Epidermal melanocyte (primary cell): ENCODE measurements around the gene CYTH1.

Source experiments
- DNase-seq: peaks from one replicate; pipeline ENCODE4 v3.0.0; 2011; ENCODE audit warnings: low spot score; ENCODE audit not compliant: insufficient read length

Gene CYTH1

DNA sequence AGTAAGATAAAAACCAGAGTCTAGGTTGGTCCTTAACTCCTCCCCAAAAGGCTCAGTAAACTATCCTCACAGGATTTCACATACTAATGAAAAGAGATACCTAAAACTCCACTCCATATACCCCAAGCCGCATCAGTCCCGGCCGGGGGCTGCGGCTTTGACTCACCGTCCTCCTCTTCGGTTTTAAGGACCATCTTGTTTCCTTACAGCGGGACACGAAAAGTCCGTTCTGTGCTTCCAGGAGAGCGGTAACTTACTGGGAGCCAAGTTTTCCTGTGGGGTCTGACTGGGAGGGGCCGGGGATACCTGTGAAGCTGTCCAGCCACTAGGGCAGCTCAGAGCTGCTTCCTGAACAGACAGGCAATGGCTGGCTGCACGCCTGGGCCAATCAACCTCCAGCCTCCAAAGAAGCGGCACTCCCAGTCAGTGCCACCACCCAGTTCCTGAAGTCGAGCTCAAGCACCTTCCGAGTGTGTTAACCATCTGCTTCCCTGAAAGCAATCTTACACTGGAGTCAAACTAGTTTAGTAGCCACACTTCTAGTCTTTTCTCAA, 45.5 kb downstream of the CYTH1 start:
- DNase-seq: no peak

DNA sequence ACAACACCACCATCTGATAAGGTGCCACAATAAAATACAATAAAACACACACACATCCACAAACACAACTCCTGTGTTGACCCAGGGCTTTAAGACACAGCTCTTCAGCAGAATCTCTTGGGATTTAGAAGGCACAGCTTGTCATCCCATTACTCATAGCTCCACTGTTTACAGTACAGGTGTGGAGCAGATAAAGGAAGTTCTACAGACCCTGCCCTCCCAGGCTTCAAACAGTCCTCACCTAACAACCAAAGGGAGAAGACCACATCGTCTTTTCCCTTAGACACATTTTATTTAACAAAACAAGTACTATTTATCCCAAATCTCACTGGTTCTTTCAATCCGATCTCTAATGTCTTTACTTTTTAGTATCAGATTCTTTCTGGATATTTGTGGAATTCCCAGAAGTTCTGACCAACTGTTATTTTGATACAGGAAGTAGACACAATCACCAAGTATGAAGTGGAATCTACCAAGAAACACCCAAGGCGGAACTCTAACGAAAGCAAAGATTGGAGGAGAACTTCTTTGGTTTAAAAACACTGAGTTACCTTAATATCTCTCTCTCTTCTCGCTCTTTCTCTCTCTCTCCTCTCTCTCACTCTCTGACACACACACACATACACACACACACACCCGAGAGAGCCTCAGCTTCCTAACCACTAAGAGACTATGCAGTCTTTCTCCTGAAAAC, 46.1 kb downstream of the CYTH1 start:
- no peak for DNase-seq

DNA sequence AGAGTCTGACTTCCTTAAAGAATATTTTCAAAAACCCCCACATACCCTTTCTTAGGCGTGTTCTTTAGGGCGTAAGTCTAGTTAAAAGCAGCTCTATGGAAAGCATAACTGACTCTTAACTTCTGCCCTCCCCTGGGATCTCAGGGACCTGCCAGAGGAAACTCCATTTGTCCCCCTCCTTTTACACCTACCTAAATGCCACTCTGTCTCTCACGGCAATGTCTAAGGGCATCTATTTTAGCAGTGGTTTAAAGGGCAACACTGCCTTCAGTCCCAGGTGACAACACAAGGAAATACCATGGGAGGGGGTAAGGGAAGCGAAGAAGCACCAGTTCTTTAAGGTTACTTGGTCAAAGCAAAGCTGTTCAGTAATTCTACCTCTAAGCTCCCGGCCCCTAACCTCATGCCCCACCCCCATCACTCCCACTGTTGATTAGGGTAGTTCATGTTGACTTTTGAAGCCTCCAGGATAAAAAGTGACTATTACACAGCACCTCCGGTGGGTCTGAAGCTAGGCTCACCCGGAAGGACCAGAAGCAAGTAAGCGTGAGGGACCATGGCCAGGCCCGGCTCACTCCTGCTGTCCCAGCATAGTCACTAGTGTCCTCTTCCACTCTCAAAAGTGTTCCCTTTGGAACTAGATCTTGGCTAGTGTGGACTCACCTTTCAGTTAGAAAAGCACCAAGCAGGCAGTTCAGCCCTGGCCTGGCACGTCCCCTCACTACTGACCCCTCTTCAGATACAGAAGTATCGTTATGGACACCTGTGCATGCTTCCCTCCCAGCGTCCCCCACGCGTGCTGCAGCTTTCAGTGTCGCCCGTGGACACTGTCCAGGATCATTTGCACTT, 47.1 kb downstream of the CYTH1 start:
- no peak for DNase-seq

DNA sequence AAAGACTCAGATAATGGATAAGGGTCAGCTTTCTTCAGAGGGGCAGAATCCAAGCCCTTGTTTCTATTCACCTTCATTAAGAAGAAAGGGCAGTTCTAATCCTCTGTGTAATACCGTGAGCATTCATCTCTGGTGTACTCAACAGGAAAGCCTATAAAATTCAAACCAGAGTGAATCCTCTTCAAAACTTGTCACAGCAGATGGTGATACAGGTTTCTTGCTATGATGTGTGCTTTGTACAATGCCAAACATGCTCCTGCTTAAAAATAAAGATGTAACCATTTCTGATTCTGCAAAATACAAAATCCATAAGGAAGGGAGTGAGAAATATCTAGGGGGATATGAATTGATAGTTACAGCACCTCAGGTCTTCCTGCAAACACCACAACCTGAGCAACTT, 49.7 kb downstream of the CYTH1 start:
- DNase-seq: no peak

DNA sequence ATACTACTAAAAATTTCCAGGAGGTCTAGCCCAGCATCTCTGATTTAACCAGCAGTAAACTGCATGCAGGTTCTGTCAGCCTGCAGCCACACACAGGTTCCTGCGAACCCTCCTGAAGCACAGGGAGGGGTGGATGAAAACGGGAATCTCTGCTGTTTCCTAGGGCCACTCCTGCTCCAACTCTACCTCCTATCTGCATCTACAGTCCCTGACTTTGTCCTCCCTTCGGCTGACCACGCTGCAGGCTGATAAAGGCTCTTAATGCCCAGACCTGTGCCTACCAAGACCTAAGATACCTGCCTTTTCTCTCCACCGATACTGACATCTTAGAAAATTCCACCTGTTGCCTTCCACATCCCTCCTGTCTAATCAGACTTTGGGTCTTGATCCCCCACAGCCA, 50.2 kb downstream of the CYTH1 start:
- DNase-seq: no peak

DNA sequence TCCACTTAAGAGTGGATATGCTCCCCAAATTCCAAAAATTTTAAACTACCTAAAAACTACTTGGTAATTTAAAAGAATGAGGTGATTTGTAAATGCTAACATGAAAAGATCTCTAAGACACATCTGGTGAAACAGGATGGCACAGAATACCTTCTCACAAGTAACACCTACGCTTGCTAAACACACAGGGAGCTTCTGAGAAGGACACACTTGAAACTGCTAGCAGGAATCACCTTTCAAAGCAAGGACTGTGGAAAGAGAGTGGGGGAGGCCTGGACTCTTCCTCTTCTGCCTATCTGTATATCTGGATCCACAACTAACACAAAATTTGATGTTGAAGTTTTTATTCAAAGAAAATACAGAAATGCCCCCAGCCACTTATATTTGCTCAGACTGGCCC, 52.4 kb downstream of the CYTH1 start:
- no peak for DNase-seq

DNA sequence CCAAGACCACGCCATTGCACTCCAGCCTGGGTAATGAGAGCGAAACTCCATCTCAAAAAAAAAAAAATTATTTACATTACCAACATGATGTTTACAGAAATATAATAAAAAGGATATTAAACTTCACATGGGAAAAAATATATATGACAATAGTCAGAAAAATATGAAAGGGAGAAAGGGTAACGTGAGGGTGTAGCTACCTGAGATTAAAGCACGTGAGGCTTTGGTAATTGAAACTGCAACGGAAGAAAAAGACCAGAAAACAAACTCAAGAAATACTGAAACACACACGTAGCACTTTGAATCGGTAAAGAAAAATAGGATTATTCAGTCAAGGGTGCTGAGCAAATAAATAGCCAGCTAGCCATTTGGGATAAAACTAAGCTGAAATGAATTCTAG, 53.6 kb downstream of the CYTH1 start:
- DNase-seq: no peak

DNA sequence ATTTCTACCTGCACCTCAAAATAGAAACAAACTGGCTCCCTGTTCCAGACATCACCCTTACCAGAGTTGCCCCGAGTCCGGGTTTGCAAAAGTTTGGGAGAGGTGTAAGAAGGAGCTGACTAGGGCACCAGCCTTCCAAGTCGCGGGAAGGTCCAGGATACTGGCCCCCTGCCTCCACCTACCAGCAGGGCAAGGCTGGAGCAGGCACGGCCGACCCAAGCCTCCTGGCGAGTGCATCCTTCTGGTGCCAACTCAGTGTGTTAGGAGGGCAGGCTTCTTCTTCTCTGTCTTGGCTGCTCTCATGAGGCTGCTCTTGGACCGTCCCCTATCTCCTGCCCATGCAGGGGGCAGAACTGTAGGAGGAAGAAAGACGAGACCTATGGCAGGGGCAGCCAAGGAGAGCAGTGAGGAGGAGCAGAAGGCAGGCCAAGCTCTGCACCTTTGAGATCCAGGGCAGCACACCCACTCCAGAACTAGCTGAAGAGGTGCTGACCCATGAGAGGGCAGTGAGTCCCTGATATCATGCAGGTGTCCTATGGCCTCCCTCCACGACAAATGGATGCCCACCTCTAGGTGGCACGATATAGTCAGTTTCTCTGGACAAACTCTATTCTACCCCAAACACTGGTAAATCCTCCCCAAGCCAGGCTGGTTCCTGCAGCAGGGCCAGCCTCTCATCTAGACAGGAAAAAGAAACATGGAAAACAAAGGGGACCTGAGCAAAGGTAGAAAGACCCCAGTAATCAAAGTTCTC, 54.4 kb downstream of the CYTH1 start:
- DNase-seq: no peak

DNA sequence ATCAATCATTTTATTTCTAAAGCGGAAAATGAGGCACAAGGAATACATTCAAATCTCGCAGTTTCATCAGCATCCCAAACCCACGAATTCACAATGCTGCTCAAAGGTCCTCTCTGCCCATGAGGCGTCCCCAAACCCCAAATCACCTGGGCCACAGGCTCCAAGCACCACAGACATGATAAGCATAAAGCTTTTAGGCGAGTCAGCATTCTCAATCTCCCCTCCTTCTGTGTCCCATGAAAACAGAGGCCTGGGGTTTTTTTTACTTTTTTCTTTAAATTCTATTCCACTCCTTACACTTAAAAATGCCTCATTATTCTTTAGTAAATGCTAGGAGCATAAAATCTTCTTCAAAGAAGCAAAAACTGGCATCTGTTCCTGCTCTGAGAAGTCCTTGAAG, 55.0 kb downstream of the CYTH1 start:
- no peak for DNase-seq

DNA sequence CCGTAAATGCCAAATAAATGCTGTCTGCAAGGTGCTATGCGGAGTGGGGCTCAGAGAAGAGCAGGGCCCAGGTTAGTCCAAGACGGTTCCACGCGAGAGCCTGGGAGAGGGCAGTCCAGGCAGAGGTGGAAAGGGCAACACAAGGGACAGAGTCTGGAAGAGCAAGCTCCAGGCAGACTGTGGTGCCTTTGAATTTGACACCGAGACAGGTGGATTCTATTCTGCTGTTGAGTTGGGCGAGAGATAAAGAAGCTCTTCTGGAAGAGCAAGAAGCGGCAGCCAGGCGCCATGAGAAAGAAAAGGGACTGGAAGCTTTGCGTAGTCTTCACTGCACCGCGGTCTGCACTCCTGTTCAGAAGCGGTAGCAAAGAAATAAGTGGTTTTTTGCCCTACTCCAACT, 55.6 kb downstream of the CYTH1 start:
- DNase-seq: no peak

DNA sequence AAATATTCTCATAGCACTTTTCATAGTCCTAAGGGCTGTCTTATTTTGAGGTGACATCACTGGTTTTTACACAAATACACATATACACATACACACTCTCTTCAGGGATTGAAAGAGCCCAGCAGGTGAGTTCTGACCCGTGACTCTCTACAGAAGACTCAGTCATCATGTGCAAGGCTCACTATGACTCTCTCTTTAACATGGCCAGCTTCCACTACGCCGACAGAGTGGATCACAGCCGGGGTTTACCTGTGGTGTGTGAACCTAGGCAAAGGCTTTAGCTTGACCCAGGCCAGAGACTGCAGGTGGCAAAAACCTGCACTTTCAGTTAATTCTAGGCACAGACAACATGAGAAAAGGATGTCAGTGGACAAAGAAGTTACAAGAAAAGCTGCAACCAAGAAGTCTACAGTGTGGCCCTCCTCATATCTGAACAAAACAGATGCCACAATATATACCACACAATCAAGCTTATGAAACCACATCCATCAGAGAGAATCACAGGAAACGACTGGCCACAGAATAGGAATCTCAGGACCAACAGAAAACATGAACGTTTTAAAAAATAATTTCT, 56.5 kb downstream of the CYTH1 start:
- DNase-seq: no peak

DNA sequence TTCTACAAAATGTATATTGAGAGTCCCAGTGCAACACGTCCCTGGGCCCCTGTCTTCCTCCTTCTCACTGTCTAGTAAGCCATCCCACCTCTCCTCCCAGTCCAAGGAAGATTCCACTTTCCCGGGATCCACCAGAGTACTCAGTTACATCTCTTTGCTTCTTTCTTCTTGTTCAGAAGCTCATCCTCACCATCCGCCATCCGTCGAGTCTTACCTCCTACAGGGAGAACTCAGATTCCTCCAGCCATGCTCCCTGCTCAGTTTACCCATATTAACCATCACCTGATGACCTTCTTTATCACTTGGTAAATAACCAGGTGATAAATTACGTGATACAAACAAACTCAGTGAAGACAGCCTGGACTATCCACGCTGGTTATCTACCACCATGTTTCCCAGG, 57.1 kb downstream of the CYTH1 start:
- DNase-seq: no peak

DNA sequence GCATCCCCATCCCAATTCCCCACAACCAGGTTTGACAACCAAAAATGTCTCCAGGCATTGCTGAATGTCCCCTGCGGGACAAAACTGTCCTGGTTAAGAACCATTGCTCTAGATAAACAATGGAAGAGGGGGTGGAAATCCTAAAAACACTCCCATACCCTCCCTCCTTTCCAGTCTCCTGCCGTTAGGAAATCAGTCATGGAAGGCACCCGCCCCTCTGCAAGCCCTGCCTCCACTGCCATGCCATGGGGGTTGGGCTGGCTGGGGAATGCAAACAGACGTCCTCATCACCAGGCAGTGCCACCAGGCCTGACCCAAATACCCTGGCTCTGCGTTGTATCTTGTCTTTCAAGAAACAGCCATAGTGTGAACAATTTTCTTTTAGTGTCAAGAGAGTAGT, 57.5 kb downstream of the CYTH1 start:
- no peak for DNase-seq

DNA sequence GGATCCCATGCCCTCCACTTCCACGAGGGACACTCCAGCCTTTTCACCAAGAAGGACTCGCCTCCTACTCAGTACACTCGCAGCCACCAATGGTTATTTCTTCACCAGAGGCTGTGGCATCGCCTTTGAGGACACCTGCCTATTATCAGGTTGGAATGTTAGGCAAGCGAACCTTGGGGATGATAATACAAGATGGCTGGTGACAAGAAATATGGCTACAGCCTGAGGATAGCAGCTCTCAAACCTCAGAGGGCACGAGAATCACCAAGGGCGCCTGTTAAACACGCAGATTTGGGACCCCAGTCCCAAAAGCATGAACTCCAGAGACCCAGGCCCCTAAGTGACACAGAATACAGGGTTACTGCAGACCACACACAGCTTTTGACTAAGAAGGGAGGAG, 58.1 kb downstream of the CYTH1 start:
- no peak for DNase-seq

DNA sequence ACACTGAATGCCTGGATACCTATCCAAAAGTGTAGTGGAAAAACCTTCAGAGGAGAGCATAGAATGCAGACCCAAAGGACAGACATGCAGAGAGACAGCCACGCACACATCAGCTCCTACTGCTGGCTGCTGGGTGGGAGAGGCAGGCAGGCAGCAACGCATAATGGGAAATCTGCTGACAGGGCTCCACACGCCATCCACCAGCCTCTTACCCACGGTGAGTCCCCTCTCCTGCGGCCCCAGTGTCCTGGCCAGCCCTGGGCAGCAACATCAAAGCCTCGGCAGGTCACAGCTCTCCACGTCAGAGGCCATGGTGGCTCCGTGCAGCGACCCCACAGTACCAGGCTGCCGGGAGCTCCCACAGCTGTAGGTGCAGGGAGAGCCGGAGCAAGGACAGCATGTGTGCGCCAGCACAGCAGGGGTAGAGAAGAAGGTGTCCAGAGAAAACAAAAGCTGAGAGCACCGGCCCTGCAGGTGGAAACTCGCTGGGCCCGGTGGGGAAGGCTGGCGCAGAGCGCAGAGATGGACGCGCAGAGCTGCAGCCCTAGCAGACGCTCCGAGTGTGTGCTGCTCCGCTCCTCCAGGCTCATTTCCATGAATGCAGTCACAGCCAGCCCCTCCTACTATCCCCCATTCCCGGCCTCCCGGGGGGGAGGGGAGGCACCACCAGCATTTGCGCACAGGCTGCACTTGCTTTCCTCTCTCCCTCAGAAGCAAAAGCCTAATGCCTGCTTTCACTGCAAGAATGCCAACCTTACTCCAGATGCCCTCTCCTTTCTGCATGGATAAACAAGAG, 58.9 kb downstream of the CYTH1 start:
- peak; percentile 42 for DNase-seq

DNA sequence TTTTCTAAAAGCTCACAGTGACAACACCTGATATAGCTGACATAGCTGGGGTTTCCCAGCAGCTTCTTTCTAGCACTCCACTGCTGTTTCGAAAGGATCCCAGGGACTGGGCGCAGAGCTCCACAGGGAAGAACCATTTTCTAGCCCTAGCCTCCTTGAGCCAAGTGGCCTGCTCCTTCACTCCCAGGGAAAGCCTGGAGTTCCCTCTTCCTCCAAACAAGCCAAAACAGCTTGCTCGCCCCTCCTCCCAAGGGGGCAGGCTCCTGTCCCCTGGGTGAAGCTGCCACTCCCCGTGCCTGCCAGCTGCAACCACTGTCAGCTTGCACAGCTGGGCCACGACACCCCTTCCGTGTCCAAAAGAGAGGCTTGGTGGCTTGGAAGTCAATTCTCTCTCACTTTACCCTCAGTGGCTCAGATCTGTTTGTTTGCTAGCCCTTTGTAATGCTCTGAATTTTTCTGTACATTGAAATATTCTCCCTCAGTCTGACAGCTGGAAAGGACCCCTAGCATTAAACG, 59.8 kb downstream of the CYTH1 start:
- no peak for DNase-seq

DNA sequence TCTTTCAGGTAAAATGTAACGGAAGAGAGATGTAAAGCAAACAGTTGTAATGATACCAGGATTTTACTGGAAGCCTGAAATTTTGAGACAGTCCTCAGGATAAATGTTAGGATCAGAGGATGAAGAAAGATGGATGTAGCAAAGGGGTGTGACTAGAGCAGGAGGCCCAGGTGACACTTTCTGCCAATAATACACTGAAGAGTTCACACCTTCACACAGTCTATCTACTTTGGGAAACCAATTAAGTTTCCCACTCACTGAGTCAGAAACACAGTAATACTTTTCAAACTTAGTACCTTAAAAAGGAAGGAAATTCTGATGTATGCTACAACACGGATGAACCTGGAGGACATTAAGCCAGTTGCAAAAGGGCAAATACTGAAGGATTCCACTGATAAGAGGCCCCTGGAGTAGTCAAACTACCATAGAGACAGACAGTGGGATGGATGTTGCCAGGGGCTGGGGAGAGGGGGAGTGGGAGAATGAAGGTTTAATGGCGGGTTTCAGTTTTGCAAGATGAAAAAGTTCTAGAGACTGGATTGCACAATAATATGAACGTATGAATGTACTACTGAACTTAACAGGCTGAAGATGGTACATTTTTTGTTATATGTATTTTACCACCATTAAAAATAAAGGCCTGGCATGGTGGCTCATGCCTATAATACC, 62.3 kb downstream of the CYTH1 start:
- no peak for DNase-seq

DNA sequence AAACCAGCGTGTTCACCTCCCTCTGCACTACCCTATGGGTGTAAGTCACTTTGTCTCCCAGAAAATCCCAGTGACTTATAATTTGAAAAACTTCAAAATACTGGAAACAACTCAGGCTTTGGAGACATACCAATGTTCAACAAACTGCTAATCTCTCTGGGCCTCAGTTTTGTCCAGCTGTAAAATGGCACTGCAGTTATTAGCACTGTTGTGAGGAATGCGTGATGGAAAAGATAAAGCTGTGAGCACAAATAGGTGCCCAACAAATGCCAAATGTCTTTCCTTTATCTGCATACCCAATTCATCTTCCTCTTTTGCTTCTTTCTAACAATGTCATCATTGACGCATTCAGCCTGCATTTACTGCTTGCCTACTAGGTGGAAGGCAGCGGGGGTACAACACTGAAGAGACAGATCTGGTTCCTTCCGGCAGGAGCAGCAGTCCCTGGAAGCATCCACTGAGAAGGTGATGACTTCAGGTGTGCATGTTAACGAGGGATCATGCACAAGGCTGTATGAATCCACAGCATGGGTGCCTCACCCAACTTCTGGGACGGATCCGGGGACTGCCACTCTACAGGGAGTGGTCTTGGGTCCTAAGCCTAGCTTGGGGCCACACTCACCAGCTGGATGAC, 63.4 kb downstream of the CYTH1 start:
- DNase-seq: no peak

DNA sequence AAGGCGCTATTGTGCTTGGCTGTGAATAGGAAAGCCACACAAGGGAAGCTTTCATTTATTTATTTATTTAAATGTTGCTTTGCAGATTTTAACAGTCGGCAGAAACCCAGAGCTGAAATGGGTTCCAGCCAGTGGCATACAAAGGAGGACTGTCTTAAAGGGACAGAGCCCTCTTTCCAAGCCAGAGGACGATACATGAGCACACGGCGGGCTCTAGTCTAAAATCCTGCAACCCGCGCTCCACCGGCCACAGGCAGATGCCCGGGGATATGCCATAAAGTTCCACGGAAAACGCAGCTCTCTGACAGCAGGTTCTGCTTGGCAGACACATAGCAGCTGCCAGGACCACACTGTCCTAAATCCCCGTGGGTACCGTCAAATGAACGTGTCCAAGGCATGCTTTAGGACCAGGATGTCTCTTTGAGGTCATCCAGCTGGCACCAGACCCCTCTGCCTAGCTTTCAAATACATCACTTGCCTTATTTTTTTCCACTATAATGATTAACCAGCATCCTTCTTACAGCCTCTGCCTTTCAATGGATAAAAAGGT, 64.6 kb downstream of the CYTH1 start:
- peak; percentile 70 for DNase-seq
